Left renal pelvis (tissue), 4 donors: ENCODE measurements around the gene FBXO36. TPM values are rescaled to one million over a fixed set of nuclear protein-coding genes. Genes with fewer than 3 reads are reported as not detected.
A peak's percentile ranks its signal among the peaks of the same experiment; 100 is the strongest.
"Not testable (repeated sequence)": the region's sequence is repeated elsewhere in the genome, so short reads cannot be mapped to it uniquely, and the experiment has no call there.

Source experiments
- DNase-seq, 4 donors: peaks; one replicate each; pipeline ENCODE4 v3.0.0-alpha.2; 2013; ENCODE audit warnings: low read depth in 4 of 4, low spot score in 3 of 4
- polyA plus RNA-seq, 4 donors: library from polyadenylated mRNA; unstranded; fragments of 120-200 nt; gene quantifications; one replicate each; pipeline ENCODE4 v1.2.1, GENCODE V29; 2013; ENCODE audit not compliant: insufficient read length in 4 of 4

Gene FBXO36
- polyA plus RNA-seq, 4 donors = 3.5 to 8.0 (median 6.6) TPM

DNA sequence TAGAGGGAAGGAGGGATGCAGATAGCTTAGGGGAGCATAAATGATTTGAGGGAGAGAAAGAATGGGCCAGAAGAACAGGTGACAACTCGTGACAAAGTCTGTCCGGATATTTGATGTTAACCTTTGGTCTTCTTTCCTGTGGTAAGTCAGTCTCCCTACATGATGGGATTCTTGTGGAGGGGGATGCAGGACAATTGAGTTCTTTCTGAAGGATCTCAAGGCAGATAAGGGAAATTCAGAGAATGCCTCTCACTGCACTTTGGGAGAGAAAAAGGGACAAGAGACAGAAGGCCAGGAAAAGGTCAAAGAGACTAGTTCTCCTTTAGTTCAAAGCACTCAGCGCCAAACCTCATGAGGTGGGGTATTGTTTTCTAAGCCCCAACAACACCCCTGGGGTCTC, 34.2 kb downstream of the FBXO36 start:
- DNase-seq = no peak

DNA sequence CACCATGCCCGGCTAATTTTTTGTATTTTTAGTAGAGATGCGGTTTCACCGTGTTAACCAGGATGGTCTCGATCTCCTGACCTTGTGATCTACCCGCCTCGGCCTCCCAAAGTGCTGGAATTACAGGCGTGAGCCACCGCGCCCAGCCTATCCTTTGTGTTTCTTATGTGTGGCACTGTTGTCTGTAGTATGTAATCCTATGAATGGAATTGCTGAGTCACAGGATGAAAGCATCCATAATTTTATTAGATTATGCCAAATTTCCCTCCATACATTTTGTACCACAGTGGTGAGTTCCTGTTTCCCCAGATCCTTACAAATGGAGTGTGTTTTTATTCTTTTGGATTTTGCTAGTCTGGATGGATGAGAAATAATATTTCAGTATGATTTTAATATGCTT, 41.3 kb downstream of the FBXO36 start:
- DNase-seq = not testable (repeated sequence)

- no peak for DNase-seq
Measured at GRCh38 chr2:229969921-229970320, 47.6 kb downstream of the FBXO36 start.

DNA sequence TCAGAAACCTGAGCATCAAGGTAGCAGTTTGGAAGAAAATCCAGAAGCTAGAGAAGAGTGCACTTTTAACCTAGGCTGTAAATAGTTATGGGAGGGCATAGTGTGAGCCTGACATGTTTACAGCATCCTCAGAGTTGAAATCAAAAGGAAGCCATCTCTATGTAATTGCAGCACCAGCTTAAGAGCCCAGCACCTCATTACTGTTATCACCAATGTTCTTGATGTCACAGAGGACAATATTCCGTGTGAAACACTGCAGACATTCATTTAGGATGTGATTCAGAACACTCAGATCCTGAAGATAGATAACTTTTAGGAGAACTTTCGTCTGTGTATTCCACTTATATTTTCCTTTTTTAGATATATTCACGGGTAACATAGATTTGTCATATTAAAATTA, 48.1 kb downstream of the FBXO36 start:
- DNase-seq = no peak

DNA sequence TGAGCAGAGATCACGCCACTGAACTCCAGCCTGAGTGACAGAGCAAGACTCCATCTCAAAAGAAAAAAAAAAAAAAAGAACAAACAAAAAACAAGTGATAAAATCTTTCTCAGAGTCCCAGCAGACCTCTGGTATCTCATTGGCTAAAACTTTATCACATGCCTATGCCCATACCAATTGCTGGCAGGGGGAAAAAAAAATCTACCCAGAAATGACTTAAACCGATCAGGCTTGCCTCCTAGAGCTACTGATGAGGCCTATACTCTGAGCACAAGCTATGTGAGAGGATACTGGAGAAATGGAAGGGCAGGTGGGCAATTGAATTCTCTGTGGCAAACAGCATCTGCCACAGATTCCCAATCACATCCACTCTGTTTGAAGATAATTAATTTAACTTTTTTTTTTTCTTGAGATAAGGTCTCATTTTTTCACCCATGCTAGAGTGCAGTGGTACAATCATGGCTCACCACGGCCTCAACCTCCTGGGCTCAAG, 49.0 kb downstream of the FBXO36 start:
- no peak for DNase-seq

DNA sequence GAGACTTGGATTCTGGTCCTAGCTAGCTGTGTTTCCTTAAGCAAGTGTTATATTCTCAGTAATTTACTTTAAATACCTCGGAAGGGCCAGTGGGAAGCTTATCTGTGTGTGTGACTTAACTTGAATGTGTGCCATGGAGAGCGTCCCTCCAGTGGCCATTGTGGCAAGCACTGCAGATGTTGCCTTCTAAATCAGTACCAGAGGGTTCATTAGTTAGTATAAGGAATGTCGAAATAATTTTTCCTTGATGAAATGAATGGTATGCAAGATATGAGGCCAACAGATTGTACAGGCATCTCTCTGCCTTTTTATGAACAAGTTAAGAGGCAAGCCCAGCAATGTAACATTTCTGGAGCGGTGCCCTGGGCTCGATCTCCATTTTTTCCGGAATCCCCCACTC, 52.0 kb downstream of the FBXO36 start:
- no peak for DNase-seq

GRCh38 chr2:229980431-229981184, 58.3 kb downstream of the FBXO36 start:
- DNase-seq = no peak

GRCh38 chr2:229993236-229993635, 70.9 kb downstream of the FBXO36 start:
- DNase-seq = no peak

DNA sequence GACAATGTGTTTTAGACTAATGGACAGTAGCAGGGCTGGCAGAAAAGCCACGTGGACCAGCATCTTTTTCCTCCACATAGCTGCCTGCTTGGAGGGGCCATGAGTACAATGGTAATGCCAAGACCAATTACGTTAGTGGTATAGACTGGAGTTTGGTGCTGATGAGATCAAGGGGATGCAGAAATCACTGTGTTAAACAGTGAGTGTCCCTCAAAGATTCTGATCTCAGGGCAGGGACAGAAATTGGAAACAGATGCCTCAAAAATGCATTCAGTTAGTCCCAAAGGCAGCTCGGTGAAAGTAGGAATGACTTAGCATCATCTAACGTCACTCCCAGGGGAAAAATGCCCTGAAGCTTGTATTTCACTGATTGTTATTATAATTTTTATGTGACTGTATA, 74.0 kb downstream of the FBXO36 start:
- DNase-seq = no peak

DNA sequence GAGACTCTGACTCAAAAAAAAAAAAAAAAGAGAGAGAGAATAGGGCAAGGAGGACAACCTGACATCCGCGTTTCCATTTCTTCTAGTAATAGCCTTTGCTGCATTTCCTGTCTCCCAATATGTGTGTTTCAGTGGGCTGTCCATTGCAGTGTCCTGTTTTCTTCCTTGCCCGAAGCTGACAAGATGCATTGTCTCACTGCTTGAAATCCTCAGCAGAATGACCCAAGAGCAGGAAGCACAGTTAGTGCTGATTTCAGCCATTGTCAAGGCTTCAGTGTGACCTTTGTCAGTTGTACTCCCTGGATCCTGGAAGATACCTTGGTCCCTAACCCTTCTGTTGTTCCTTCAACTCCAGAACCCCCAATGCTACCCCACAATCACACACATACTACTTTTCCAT, 75.3 kb downstream of the FBXO36 start:
- DNase-seq = no peak

GRCh38 chr2:230000118-230000841, 78.0 kb downstream of the FBXO36 start:
- DNase-seq = no peak

GRCh38 chr2:230007931-230008707, 85.8 kb downstream of the FBXO36 start:
- peak in 3 of 4 donors; percentile 2 to 12 (median 12) for DNase-seq

GRCh38 chr2:230008708-230009066, 86.4 kb downstream of the FBXO36 start:
- DNase-seq = no peak

DNA sequence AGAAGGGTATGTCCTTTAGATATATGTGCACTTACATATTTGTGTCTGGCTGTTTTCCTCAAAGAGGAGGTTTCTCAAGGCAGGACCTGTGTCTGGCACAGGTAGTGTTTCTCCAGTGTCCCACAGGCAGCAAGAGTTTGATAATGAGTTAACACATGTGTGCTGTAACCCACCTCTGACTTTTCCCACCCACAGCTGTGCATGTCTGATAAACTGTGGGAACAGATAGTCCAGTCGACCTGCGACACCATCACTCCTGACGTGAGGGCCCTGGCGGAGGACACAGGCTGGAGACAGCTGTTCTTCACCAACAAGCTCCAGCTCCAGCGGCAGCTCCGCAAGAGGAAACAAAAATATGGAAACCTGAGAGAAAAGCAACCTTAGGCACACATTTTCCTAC, 88.2 kb downstream of the FBXO36 start:
- no peak for DNase-seq

- DNase-seq = no peak
Measured at GRCh38 chr2:230011617-230012016, 89.3 kb downstream of the FBXO36 start.

- no peak for DNase-seq
Measured at GRCh38 chr2:230012267-230012884, 90.1 kb downstream of the FBXO36 start.

GRCh38 chr2:230016844-230017243, 94.5 kb downstream of the FBXO36 start:
- DNase-seq = no peak

- DNase-seq = no peak
Measured at GRCh38 chr2:230018153-230018552, 95.8 kb downstream of the FBXO36 start.

GRCh38 chr2:230019742-230020141, 97.4 kb downstream of the FBXO36 start:
- DNase-seq = no peak

- no peak for DNase-seq
Measured at GRCh38 chr2:230023313-230023712, 101.0 kb downstream of the FBXO36 start.

- no peak for DNase-seq
Measured at GRCh38 chr2:230042195-230042594, 119.9 kb downstream of the FBXO36 start.
